GM18520 (cell line): ENCODE measurements around the gene DHX40.
"Not testable (repeated sequence)": the region's sequence is repeated elsewhere in the genome, so short reads cannot be mapped to it uniquely, and the experiment has no call there.

Experiments
- ATAC-seq: cut with Tn5 transposase; IDR thresholded peaks from one replicate; pipeline ENCODE4 v1.9.1; 2021; ENCODE audit not compliant: unreplicated experiment

The DHX40 gene

GRCh38 chr17:59565171-59565958 is at the start of gene DHX40:
DHX40 (plus strand) TSS chr17:59565610; CDS start chr17:59565672, 62 bp downstream.
- peak; percentile 71 for ATAC-seq

GRCh38 chr17:59516451-59516850 is 49.0 kb upstream of the DHX40 start:
- no peak for ATAC-seq

- ATAC-seq = no peak
Measured at GRCh38 chr17:59519132-59519531, 46.3 kb upstream of the DHX40 start.

GRCh38 chr17:59520251-59520650 is 45.2 kb upstream of the DHX40 start:
- ATAC-seq = no peak

- no peak for ATAC-seq
Measured at GRCh38 chr17:59521465-59522126, 43.8 kb upstream of the DHX40 start.

GRCh38 chr17:59524930-59525329 is 40.5 kb upstream of the DHX40 start:
- ATAC-seq = not testable (repeated sequence)

GRCh38 chr17:59525668-59526067 is 39.7 kb upstream of the DHX40 start:
- ATAC-seq = no peak

- ATAC-seq = no peak
Measured at GRCh38 chr17:59526451-59526850, 39.0 kb upstream of the DHX40 start.

- no peak for ATAC-seq
Measured at GRCh38 chr17:59527325-59527917, 38.0 kb upstream of the DHX40 start.

- no peak for ATAC-seq
Measured at GRCh38 chr17:59527931-59528330, 37.5 kb upstream of the DHX40 start.

GRCh38 chr17:59530531-59530930 is 34.9 kb upstream of the DHX40 start:
- no peak for ATAC-seq

- no peak for ATAC-seq
Measured at GRCh38 chr17:59533694-59534093, 31.7 kb upstream of the DHX40 start.

- no peak for ATAC-seq
Measured at GRCh38 chr17:59534583-59534982, 30.8 kb upstream of the DHX40 start.

GRCh38 chr17:59538195-59538909 is 27.1 kb upstream of the DHX40 start:
- no peak for ATAC-seq

- ATAC-seq = no peak
Measured at GRCh38 chr17:59542960-59543635, 22.3 kb upstream of the DHX40 start.

- ATAC-seq = no peak
Measured at GRCh38 chr17:59545942-59546341, 19.5 kb upstream of the DHX40 start.

- no peak for ATAC-seq
Measured at GRCh38 chr17:59547131-59547915, 18.1 kb upstream of the DHX40 start.

GRCh38 chr17:59548985-59549384 is 16.4 kb upstream of the DHX40 start:
- not testable (repeated sequence) for ATAC-seq

GRCh38 chr17:59550703-59551102 is 14.7 kb upstream of the DHX40 start:
- no peak for ATAC-seq

GRCh38 chr17:59558039-59558438 is 7.4 kb upstream of the DHX40 start:
- ATAC-seq = no peak
